Mesenteric fat pad (tissue), 1 donor: ENCODE results near the gene PRR16. TPM values are rescaled to one million over a fixed set of nuclear protein-coding genes. Genes with fewer than 3 reads are reported as not detected.

ENCODE experiments used
- DNase-seq: peaks from one replicate; pipeline ENCODE4 v3.0.0-alpha.2; 2020; ENCODE audit warnings: low spot score
- total RNA-seq: library from RNA; stranded (reverse); fragmentation: NEBNext Ultra II Directional; extraction: Animal tissue kit (Norgen Biotek cat#: 25700); gene quantifications from one replicate; pipeline ENCODE4 v1.2.1, GENCODE V29; 2021
- donor health status: DM: yes; HTN: yes; CAD: no.

The PRR16 gene
- total RNA-seq, 1 donor from 2014 or later, result 3.3 TPM

GRCh38 chr5:120567066-120567465 lies 103.0 kb downstream of the PRR16 start:
- no peak for DNase-seq

GRCh38 chr5:120567921-120568320 lies 103.8 kb downstream of the PRR16 start:
- DNase-seq, result no peak

- DNase-seq, result no peak
These were observed 104.6 kb downstream of the PRR16 start for GRCh38 chr5:120568711-120569110.

- no peak for DNase-seq
These were observed 112.5 kb downstream of the PRR16 start for GRCh38 chr5:120576588-120576987.

- no peak for DNase-seq
These were observed 118.5 kb downstream of the PRR16 start for GRCh38 chr5:120582635-120583034.

- DNase-seq, result no peak
These were observed 122.5 kb downstream of the PRR16 start for GRCh38 chr5:120586646-120587045.

GRCh38 chr5:120591911-120592310 lies 127.8 kb downstream of the PRR16 start:
- no peak for DNase-seq

- DNase-seq, result no peak
These were observed 135.5 kb downstream of the PRR16 start for GRCh38 chr5:120599576-120599975.

- DNase-seq, result no peak
These were observed 136.5 kb downstream of the PRR16 start for GRCh38 chr5:120600639-120601038.

- DNase-seq, result no peak
These were observed 137.9 kb downstream of the PRR16 start for GRCh38 chr5:120602033-120602432.

GRCh38 chr5:120604884-120605283 lies 140.8 kb downstream of the PRR16 start:
- no peak for DNase-seq

GRCh38 chr5:120605325-120606079 lies 141.4 kb downstream of the PRR16 start:
- no peak for DNase-seq

- DNase-seq, result no peak
These were observed 145.5 kb downstream of the PRR16 start for GRCh38 chr5:120609570-120609969.

GRCh38 chr5:120610145-120610544 lies 146.0 kb downstream of the PRR16 start:
- DNase-seq, result no peak

GRCh38 chr5:120613729-120614128 lies 149.6 kb downstream of the PRR16 start:
- no peak for DNase-seq

- DNase-seq, result no peak
These were observed 150.6 kb downstream of the PRR16 start for GRCh38 chr5:120614531-120615180.

GRCh38 chr5:120615967-120616645 lies 152.0 kb downstream of the PRR16 start:
- DNase-seq, result no peak

- DNase-seq, result no peak
These were observed 157.2 kb downstream of the PRR16 start for GRCh38 chr5:120621339-120621738.

GRCh38 chr5:120624021-120624563 lies 160.0 kb downstream of the PRR16 start:
- DNase-seq, result no peak

GRCh38 chr5:120628156-120628555 lies 164.1 kb downstream of the PRR16 start:
- no peak for DNase-seq

- DNase-seq, result no peak
These were observed 166.4 kb downstream of the PRR16 start for GRCh38 chr5:120630550-120630949.

- no peak for DNase-seq
These were observed 167.5 kb downstream of the PRR16 start for GRCh38 chr5:120631611-120632010.
